Stimulated activated CD8-positive, alpha-beta memory T cell treated with anti-CD3 and anti-CD28 coated beads, Interleukin-4, amount 100 ng/mL, for 4 hours (primary cell): Measurements from ENCODE around the gene KCNMA1.

Source experiments
- DNase-seq, 2 donors: peaks; one replicate each; pipeline ENCODE4 v3.0.0-alpha.2; 2020; ENCODE audit warnings: low read depth in 2 of 2, low spot score in 1 of 2

KCNMA1 gene

DNA sequence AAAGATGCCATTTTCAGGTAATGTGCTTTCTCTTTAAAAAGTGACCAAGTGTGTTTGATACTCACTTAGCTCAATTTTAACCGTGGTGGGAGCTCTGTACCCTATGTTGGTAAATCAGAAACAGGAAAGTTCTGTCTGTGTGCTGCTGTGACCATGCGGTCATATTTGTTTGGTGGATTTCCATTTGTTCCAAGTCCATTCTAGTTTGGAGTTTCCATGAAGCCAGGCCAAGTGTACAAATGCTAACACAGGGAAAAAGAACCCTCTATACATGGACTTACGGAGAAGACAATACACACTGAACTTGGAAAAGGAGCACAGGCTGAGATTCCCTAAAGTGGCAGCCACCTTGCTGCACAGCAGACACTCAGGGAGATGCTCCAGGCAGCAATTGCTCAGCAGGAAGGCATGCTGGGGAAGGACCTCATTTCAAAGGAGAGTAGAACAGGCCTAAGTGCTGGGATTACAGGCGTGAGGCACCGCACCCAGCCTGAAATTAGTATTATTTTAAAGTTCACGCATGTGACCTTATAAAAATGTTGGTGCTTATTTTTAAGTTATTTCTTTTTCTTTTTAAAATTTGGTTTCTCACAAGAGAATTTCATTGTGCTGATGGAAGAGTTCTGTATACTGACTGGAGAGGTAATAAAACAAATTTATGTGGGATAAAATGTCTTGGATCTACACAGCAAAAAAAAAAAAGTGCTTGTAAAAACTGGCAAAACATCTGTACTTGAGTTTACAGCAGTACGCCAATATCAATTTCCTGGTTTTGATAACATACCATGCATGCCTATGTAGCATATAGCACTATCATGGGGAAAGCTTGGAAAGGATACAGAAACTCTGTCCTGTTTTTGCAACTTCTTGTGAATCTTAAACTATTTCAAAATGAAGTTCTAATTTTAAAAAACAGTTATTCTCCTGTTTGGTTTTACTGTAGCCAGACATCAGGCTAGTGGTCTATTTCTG lies 436.2 kb downstream of the KCNMA1 start:
- DNase-seq: no peak

DNA sequence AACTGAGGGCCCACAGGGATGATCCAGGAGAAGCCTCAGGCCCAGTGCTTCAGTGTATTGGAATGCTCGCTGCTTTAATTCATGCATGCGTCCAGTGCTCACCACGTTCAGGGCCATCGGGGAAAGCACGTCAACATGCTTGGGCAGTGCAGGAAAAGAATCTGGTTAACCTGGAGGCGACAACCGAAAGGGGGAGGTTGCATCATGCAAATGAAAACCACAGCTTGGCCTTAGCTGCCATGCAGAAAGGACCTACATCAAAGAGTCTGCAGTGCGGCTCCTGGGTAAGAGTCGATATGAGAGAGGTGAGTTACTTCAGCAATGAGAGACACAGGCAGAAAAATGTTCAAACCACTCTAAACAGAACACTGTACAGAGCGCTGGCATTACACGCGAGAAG lies 440.1 kb downstream of the KCNMA1 start:
- no peak for DNase-seq

DNA sequence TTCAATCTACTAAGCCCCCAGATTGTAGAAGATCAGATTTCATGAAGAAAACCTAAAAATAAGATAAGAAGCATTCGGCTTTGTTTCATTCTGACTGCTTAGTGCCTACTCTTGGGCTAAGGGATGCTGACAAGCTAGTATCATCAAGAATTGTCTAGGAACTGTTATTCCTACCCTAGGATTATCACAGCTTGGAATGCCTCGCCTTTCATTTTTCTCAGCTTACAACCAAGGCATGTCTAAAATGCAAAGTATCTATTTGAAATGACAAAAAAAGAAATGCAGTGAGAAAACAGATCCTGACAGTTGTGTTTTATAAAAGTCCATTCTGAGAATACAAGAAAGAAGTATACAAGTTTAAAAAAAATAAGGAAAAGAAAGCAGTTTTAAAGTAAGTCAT lies 441.0 kb downstream of the KCNMA1 start:
- DNase-seq: no peak

DNA sequence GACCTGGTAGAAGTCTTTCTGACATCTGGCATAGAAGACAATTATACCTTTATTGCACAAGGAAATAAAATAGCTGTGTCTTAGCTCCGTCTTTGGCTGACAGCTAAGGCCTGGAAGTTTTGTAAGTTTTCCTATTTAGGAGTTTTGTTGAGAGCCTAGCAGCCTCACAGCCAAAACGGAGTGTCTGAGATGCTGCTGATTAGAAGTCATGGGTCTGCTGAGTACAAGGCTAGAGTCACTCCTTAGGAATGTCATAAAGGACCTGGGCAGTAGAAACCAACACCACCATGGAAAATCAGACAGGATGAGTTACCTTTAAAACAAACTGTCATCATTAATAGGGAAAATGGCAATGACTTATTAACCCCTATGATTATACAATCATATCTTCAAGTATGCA lies 442.5 kb downstream of the KCNMA1 start:
- no peak for DNase-seq

DNA sequence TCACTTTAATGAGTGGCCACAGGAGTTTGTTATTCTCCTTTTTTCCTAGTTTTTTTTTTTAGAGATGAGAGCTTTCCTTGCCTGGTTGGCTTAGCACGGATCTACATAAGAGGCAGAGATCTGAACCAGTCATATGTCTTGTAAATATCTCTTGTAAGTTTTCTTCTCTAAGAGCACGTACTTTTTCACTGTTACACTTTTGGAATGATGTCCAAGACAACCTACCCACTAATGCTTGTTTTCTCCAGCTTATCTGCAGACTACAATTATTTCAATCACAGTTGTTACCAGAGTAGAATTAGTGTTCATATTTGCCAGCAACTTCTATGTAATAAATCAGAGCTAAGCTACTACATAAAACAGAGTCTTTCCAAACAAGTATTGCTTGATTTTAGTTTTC lies 444.6 kb downstream of the KCNMA1 start:
- no peak for DNase-seq

DNA sequence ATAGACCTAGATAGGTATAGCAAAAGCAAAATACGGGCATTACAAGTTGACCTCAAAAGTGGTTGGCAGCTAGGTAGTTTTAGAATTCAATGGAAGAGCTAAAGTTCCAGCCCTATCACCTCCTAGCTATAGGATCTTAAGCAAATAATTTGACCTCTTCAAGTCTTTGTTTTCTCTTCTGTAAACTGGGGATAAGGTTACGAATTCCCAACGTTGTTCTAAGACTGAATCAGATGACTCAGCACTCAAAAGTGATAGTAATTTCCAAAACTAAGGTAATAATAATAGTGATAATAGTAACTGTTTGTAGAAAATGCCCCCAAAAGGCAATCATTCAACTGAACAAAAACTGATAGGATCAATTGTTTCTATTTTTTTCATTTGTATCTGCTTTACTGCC lies 445.2 kb downstream of the KCNMA1 start:
- no peak for DNase-seq

DNA sequence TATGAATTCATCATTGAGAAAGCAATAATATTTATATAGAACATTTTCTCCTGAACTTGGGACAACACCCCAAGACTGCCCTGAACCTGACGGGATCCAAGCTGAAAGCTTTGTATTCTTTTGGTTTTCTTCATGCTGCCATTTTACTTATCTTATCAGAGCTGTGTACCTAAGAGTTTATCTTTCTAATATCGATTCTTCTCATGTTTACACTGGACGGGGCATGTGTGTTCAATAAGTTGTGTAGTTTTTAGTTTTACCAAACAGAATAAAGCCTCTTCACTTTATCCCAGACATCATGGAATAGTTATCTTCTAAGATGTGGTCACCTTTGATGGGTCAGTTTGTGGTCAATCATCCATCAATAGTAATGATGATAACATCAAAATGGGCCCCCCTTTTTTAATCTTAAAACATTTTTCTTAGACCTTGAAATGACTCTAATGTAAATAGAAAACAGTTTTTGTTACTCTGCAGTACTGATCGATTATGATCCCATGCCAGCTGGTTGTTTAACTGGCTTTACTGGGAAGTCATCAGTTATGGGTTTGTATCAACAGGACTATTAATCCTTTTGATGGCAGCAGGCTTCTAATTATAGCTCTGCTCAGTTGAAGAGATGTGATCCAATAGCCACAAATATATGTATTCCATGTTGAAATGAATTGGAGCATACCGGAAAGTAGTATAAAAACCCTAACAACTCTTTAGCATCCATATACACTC lies 446.1 kb downstream of the KCNMA1 start:
- no peak for DNase-seq

DNA sequence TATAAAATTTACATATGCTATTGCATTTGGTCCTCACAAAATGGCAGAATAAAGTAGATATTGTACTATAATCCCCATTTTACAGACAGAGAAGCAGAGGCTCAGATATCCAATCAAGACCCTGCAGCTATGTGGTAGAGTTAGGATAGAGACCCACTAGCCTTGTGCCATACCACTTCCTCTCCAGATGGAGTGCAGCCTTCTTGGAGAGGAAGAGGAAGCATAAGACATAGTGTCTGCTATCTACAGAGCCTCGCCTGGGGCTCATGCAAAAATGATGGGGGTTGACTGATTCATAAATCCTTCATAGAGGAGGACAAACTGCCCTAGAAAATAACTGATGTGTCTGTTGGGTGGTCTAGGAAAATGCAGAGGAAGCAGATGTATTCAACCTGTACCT lies 447.3 kb downstream of the KCNMA1 start:
- no peak for DNase-seq

DNA sequence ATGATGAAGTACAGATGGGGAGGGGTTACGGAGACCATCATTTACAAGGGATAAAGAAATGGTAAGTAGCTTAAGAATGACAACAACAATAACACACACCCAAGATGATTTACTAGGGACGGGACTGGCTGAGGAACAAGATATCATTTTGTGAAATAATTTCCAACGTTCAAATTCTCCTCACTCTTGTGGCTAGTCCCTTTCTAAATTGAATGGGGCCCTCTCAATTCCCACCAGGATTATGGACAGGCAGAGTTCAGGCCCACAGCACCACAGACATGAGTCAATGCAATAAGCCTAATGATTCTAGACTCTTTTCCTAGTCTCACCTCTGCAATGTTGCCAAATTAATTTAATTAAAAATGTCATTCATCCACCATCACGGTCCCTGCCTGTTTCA lies 448.1 kb downstream of the KCNMA1 start:
- no peak for DNase-seq

DNA sequence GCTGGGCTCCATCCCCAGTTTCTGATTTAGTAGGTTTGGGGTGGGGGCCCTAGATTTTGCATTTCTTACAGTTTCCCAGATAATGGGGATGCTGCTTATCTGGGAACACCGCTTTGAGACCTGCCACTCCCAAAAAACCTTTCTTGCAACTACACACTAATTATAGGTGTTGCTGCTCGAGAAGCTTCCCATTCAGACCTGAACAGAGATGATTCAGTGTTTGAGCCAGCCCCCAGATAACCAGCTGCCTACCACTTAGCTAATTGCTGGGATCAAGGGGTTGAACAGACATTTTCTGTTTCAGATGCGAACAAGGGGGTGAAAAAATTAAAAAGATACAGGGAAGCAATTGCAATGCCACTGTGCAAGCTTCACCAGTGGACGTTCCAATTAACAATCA lies 448.5 kb downstream of the KCNMA1 start:
- DNase-seq: no peak

DNA sequence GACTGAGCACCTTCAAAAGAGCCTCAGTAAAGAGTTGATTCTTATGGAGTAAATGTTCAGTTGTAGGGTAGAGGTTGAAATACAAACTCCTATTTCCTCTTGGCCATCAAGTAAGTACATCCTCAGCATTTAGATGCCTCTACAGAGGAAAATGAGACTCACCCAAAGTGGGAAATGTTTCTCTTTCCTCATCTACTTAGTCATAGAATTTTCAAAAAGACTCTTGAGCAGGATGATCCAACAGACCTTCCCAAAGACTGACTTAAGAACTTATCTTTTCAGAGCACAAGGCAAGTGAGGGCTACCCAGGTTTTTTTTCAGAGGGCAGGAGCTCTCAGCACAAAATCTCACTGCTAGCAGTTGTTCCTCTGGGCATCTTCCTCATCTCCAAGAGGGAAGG lies 449.1 kb downstream of the KCNMA1 start:
- DNase-seq: no peak

DNA sequence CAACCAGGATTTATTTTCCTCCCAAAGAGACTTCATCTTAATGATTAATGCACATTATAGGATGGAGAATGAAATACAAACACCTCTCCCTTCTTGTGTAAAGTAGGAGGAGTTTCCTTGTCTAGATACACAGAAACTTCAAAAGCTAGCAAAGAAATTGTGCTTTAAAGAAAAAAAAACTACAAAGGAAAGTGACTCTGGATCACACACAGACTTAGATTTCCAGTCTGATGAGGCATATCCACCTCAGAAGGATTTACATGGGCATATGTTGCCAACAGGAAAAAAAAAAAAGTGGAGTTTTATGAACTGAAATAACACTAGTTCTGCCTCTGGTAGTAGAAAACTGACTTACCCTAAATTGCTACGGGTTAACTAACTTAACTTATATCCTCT lies 449.6 kb downstream of the KCNMA1 start:
- no peak for DNase-seq

DNA sequence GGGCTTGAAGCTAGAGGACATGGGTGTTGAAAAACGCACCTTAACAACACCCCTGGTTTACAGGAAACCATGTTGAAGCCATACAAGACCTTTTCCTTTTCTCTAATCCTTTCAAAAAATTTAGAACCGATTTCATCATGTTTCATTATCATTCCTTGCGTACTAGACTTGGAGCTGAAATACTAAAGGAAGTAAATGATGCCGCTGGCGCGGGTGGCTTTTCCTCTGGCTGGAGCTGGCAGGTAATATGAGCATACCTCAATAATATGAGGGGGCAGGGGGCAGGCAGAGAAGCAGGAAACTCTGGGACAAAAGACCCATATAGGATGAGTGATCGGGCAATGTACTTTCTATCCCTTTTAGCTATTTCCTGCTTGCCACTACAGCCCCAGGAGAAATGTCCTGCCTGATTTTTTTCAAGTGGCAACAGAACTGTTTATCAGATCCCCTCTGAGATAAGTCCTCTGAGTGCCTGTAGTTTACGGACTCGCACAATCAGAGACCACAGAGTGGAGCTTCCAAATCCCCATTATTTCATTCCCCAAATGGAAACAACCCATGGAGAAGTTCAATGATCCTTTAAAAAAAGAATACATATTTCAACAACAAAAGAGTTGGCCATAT lies 450.1 kb downstream of the KCNMA1 start:
- no peak for DNase-seq

DNA sequence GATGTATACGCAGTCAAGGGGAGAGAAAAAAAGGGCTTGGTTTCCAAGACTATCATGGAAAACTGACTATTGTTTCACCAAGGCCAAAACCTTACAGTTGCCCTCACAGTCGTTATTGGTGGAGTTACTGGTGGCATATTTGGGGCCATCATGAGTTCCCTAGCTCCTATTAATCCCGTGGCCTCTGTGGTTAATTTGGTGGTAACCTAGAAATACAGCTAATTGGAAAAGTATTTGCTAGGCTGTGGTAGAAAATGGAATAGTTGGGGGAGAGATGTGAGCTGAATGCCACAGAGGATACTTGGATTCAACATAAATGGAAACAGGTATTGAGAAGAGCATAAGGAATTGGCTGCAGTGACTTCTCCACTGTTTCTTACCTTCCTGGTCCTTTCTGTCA lies 450.7 kb downstream of the KCNMA1 start:
- DNase-seq: no peak

DNA sequence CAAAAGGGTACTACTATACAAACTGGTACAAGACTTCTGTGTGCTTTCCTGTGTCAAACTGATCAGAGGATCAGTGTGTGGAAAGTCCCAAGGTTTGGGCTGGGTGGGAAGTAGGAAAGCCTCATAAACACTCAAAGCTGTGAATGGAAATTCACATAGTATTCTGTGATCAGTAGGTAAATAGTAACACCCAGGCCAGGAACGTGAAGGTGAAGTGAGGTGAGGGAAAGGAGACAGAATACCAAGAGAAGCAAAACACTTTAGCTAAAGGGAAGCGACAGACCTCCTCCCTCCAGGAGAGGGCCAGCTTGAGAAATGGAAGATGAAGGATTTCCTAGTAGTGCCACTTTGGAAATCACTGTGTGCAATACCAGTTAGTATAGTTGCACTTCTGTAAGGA lies 451.9 kb downstream of the KCNMA1 start:
- no peak for DNase-seq

DNA sequence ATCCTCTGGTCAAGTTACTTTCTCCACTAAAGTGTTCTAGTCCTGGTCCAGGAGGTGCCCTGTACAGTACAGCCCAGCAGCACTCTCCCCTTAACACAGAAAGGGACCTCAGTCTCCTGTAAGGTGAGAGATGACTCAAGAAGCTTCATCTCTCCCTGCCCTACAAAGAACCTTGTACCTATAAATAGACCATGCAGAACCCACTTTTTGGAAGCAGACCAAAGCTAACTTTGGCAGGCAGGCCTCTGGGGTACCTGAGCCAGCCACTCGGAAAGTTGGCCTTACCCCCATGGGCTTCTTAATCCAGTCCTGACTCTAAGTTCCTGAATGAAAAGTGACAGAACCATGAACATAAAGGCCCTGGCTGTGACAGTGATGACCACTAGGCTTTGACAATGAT lies 454.8 kb downstream of the KCNMA1 start:
- no peak for DNase-seq

DNA sequence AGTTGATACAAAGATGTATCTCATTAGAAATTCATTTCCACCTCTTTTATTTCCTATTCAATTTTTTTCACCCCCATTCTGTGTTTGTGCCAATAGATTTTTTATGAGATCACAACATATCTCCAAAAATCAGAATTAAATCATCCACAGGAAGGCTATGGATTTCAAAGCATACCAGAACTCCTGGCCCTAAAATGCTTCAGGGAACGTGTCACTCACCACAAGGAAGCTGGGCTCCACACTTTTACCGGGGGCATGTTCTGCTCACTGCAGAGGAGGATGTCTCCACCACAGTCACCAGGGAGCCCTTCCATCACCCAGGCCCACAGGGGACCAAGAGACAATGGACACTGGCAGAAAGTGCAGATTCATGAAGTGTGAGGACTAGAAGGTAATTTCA lies 456.8 kb downstream of the KCNMA1 start:
- DNase-seq: no peak

DNA sequence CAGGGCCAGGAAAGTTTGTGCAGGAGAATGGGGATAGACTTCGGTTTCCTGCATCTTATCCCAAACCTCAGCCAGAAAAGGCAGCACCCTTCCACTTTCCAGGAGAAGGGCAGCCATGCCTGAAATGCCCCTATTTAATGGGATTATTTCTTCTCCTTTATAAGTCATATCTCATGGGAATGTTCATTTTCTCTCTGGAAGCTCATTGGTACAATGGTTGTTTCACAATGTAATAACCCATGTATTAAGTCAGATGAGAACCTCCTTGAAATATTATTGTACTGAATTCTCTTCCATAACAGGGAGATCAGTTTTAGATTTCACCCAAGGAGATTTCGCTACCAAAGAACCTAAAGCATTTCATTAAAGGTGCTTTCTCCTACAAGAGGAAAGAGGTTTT lies 457.5 kb downstream of the KCNMA1 start:
- DNase-seq: no peak

DNA sequence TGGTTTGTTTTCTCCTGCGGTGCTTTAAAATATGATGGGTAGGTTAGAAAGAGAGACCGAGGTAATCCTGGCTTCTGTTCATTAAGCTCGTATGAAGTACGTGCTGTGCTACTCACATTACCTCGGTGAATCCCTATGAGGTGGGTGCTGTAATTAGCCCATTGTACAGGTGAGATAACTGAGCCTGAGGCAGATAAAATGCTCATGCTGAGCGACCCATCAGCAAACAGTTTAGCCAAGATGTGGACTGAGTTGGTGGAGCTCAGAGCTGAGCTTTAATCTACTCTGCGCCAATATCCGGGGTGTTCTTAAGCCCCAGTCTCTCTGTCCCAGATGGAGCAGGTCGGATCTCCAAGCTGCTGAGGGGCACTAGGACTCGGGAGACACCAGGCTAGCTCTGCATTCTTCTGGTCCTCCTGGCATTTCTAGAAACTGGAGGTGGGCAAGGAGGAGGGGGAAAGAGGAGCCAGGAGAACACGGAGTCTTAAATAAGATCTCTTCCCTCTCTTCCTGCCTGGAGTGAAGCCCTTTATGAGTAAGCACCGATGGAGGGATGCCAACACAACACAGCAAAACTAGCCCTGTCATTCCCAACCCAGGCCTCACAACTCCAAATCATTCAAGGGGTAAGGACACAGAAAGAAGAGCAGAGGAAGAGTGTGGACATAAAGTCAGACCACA lies 458.5 kb downstream of the KCNMA1 start:
- no peak for DNase-seq

DNA sequence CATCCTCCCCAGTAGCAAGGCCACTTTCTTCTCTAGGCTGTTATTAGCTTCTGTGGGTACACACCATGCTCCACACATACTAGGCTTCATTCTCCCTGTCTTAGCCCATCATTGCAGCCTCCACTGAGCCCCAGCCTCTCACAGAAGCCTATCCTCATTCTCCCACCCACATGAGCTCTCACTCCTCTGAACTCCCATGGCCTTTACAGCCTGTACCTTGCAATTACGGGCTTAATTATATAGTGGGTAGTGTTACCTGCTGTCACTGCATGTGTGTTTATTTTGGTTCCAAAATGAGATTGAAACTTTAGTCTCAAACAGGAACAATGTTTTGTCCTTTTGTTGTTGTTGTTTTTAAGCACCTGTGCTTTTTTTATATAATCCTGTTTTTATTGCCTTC lies 460.0 kb downstream of the KCNMA1 start:
- DNase-seq: no peak

DNA sequence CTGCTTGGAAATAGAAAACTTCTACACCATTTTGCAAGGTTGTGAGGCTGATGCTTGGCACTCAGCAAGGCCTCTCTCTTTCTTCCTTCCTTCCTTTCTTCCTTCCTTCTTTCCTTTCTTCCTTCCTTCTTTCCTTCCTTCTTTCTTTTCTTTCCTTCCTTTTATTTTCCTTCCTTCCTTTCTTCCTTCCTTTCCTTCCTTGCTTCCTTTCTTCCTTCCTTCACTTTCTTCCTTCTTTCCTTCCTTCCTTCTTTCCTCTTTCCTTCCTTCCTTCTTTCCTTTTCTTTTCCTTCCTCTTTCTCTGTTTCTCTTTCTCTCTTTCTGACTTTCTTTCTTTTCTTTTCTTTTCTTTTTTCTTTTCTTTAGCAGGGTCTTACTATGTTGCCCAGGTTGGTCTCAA lies 460.4 kb downstream of the KCNMA1 start:
- no peak for DNase-seq

DNA sequence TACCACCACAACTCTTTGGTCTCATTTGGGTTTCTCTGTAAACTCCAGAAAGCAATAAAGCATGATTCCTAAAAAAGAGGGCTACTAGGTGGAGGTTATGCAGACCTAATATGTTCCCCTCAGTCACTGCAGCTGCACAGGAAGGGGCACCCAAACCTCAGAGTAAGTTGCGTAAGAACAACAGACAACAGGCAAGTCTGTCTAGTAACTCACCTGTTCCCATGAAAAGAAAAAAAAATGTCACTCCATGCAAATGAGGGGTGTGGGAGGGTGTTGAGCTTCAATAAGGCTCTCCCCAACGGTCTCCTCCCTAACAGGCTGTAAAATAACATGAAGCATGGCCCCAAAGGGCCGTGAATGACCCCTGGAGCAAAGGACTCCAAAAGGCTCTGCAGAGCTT lies 461.4 kb downstream of the KCNMA1 start:
- DNase-seq: no peak
